Esophagus squamous epithelium (tissue), 5 donors: ENCODE results near the gene TSPO. TPM values are rescaled to one million over a fixed set of nuclear protein-coding genes. Genes with fewer than 3 reads are reported as not detected.

Experiments used
- DNase-seq: peaks from one replicate; lab custom pipeline; 2025; lab: John Stamatoyannopoulos, UW
- H3K27ac ChIP-seq, 4 donors: fragments of 200-600 bp; sonication (generic); one replicate each; pipeline ENCODE4 v1.5.1; 2016 to 2019; ENCODE audit warnings: mild to moderate bottlenecking in 1 of 4
- H3K27me3 ChIP-seq, 4 donors: fragments of 200-600 bp; sonication (generic); 1 replicate in 3 of 4; 2 replicates in 1 of 4; pipeline versions ENCODE4 v1.5.1 to v1.6.0; 2017 to 2021; ENCODE audit warnings: antibody characterized with exemption in 1 of 4
- H3K36me3 ChIP-seq, 3 donors: fragments of 200-600 bp; sonication (generic); one replicate each; pipeline ENCODE4 v1.5.1; 2016 to 2019
- H3K4me1 ChIP-seq, 3 donors: fragments of 200-600 bp; sonication (generic); one replicate each; pipeline ENCODE4 v1.5.1; 2017 to 2019
- H3K4me3 ChIP-seq, 4 donors: fragments of 200-600 bp; sonication (generic); 1 replicate in 3 of 4; 2 replicates in 1 of 4; pipeline ENCODE4 v1.5.1; 2016 to 2019; ENCODE audit warnings: mild to moderate bottlenecking in 2 of 4, moderate library complexity in 1 of 4
- H3K9me3 ChIP-seq, 3 donors: fragments of 200-600 bp; sonication (generic); one replicate each; pipeline ENCODE4 v1.5.1; 2016 to 2019
- CTCF ChIP-seq, 6 experiments: fragments of 450-650 bp in 4 of 6; fragments of 200-600 bp in 2 of 6; sonication (generic) in 2 of 6; IDR thresholded peaks; one replicate each; pipeline ENCODE4 v1.5.1; 2016 to 2019; ENCODE audit warnings: antibody characterized with exemption in 6 of 6, mild to moderate bottlenecking in 4 of 6, moderate library complexity in 4 of 6
- POLR2A ChIP-seq, 4 donors: fragments of 450-650 bp; IDR thresholded peaks; one replicate each; pipeline ENCODE4 v1.6.1; 2017; ENCODE audit warnings: antibody characterized with exemption in 4 of 4, mild to moderate bottlenecking in 4 of 4, moderate library complexity in 3 of 4
- WGBS, 2 donors: methylation state at CpG; one replicate each; pipeline ENCODE4 v1.1.5; 2018; 5-methylcytosine and 5-hydroxymethylcytosine counted together
- intact Hi-C: fragments of 100-400 bp; cut with DNase I; formaldehyde crosslinking; loops from one replicate; pipeline ENCODE4 v1.15.0; 2022
- total RNA-seq, 4 donors: library from RNA; depleted of rRNA; stranded (reverse); fragments of >200 nt; gene quantifications; one replicate each; pipeline ENCODE4 v1.1.0, GENCODE V29; 2016
- donor health status: DM: yes; HTN: yes; CAD: no.

TSPO gene
- total RNA-seq, 4 donors from 2014 or later = 737 to 1,827 (median 875) TPM

GRCh38 chr22:43207849-43208702 lies 56.7 kb downstream of the TSPO start:
- H3K4me1 ChIP-seq = peaks cover 0 to 2% (median 0%) of the 10 kb centered on the region in 3 donors
- no peak overlapping the region for H3K4me3 ChIP-seq
- intact Hi-C loops = no loop called here
- H3K36me3 ChIP-seq = no peaks in the 10 kb centered on the region
- H3K27me3 ChIP-seq = no peaks in the 10 kb centered on the region
- DNase-seq = no peak
- H3K9me3 ChIP-seq = no peaks in the 10 kb centered on the region
- no peak for TF ChIP-seq CTCF (IDR thresholded peaks at IDR 0.05)
- TF ChIP-seq POLR2A (IDR thresholded peaks at IDR 0.05) = no peak
- H3K27ac ChIP-seq = no peak overlapping the region
- WGBS, 2 donors = 67 to 72% methylated on average over 8 to 22 of the region's 26 CpGs

DNA sequence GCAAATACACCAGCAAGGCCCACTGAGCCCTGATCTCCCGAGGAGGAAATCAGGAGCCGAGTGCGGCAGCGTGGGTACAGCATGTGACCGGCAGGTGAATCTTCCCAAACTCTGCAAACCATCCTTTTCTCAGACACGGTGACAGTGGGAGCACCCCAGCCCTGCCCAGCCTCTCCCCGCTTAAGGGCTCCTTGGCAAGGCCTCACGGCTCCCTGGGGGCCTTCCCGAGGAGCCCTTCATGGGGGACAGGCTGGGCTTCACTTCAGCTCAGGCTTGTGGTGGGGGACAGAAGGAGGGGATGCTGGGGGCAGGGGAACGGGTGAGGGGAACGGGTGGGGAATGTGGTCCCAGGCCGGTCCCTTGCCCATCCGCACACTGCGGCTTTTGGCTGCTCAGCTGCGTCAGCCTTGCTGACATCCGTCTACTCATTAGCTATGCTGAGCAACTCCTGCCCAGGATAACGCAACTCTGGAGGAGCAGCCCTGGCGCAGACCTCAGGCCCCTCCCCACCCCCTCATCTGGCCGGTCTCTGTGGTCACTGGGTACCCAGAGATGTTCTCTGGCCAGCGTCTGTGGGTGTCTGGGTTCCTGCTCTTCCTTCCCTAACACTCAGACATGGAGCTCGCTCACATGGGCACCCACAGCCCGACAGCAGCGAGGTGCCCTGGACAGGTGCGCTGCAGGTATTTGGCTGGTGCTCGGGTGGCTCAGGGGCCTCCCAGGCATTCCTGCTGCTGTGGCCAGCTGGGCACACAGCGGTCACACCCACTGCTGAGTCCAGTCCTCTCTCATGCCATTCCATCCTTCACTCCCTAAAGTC lies 57.6 kb downstream of the TSPO start:
- DNase-seq = no peak
- 81 to 86% methylated on average over 9 to 11 of the region's 26 CpGs for WGBS, 2 donors
- Histone ChIP-seq H3K27ac (no peak overlapping the region), H3K4me1 (peaks cover 0 to 3% (median 0%) of the 10 kb centered on the region in 3 donors), H3K4me3 (no peak overlapping the region), H3K36me3 (no peaks in the 10 kb centered on the region), H3K9me3 (no peaks in the 10 kb centered on the region), H3K27me3 (no peaks in the 10 kb centered on the region)
- TF ChIP-seq POLR2A (IDR thresholded peaks at IDR 0.05) = no peak
- intact Hi-C loops = no loop called here

DNA sequence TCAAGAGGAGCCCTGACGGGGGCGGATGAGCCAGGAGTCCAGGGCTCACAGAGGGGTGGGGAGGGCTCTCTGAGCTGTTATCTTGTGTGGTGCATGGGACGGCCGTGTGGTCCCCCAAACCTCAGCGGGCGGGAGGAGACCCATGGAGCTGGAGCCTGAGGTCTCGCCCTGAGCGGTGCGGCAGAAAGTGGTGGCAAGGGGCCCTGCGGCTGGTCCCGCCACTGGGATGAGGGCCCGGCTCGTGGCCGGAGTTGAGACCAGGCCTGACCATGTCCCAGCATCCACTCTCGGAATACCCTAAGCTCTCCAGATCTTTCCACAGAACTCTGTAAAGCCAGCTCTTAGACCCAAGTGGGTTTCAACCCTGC lies 58.1 kb downstream of the TSPO start:
- H3K27me3 ChIP-seq = no peaks in the 10 kb centered on the region
- no peak overlapping the region for H3K4me3 ChIP-seq
- no peak for DNase-seq
- WGBS, 2 donors = 93% methylated on average over 3 of the region's 15 CpGs; no CpG with 5 or more reads in 1 of the 2 donors
- H3K27ac ChIP-seq = no peak overlapping the region
- no peaks in the 10 kb centered on the region for H3K36me3 ChIP-seq
- TF ChIP-seq CTCF (IDR thresholded peaks at IDR 0.05) (no peak), POLR2A (IDR thresholded peaks at IDR 0.05) (no peak)
- H3K4me1 ChIP-seq = peaks cover 0 to 3% (median 0%) of the 10 kb centered on the region in 3 donors
- intact Hi-C loops = no loop called here
- H3K9me3 ChIP-seq = no peaks in the 10 kb centered on the region

DNA sequence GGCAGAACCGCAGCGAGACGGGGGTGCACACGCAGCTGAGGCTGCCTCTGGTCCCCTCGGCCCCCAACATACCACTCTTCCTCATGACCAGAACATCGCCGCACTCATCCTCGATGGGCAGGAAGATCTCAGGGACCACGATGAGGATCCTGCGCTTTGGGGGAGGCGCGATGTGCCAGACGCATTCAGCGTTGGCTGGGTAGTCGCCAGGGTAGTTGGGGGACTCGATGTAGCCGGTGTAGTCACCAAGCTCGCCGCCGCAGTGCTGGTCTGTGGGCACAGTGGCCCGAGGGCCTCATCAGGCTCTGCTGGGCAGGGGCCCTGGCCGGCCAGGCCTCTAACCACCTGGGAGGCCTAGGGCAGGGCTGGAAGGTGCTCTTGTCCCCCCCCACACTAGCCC lies 58.6 kb downstream of the TSPO start:
- WGBS, 2 donors = 87% methylated on average over 12 to 13 of the region's 22 CpGs
- H3K4me1 ChIP-seq = peaks cover 0 to 3% (median 0%) of the 10 kb centered on the region in 3 donors
- no peak overlapping the region for H3K4me3 ChIP-seq
- DNase-seq = no peak
- no peak overlapping the region for H3K27ac ChIP-seq
- no peak for TF ChIP-seq POLR2A (IDR thresholded peaks at IDR 0.05)
- no peak for TF ChIP-seq CTCF (IDR thresholded peaks at IDR 0.05)
- intact Hi-C loops = no loop called here
- H3K9me3 ChIP-seq = no peaks in the 10 kb centered on the region
- H3K36me3 ChIP-seq = no peaks in the 10 kb centered on the region
- no peaks in the 10 kb centered on the region for H3K27me3 ChIP-seq

- DNase-seq = no peak
- Histone ChIP-seq H3K27me3 (no peaks in the 10 kb centered on the region), H3K27ac (no peak overlapping the region), H3K4me1 (peaks cover 0 to 3% (median 0%) of the 10 kb centered on the region in 3 donors), H3K9me3 (no peaks in the 10 kb centered on the region), H3K36me3 (no peaks in the 10 kb centered on the region), H3K4me3 (no peak overlapping the region)
- WGBS, 2 donors = 93 to 95% methylated on average over 12 to 15 of the region's 34 CpGs
- TF ChIP-seq CTCF (IDR thresholded peaks at IDR 0.05) (no peak), POLR2A (IDR thresholded peaks at IDR 0.05) (no peak)
- intact Hi-C loops = no loop called here
Observed at GRCh38 chr22:43210631-43211515, 59.5 kb downstream of the TSPO start.
